HG02884 (cell line): ENCODE data around the gene UNC13A.
"Not testable (repeated sequence)": the region's sequence is repeated elsewhere in the genome, so short reads cannot be mapped to it uniquely, and the experiment has no call there.

Source experiments
- ATAC-seq: cut with Tn5 transposase; IDR thresholded peaks from one replicate; pipeline ENCODE4 v1.9.1; 2021; ENCODE audit warnings: mild to moderate bottlenecking, moderate library complexity; ENCODE audit not compliant: unreplicated experiment

The UNC13A gene

GRCh38 chr19:17576758-17577456, 111.2 kb downstream of the UNC13A start:
- no peak for ATAC-seq

DNA sequence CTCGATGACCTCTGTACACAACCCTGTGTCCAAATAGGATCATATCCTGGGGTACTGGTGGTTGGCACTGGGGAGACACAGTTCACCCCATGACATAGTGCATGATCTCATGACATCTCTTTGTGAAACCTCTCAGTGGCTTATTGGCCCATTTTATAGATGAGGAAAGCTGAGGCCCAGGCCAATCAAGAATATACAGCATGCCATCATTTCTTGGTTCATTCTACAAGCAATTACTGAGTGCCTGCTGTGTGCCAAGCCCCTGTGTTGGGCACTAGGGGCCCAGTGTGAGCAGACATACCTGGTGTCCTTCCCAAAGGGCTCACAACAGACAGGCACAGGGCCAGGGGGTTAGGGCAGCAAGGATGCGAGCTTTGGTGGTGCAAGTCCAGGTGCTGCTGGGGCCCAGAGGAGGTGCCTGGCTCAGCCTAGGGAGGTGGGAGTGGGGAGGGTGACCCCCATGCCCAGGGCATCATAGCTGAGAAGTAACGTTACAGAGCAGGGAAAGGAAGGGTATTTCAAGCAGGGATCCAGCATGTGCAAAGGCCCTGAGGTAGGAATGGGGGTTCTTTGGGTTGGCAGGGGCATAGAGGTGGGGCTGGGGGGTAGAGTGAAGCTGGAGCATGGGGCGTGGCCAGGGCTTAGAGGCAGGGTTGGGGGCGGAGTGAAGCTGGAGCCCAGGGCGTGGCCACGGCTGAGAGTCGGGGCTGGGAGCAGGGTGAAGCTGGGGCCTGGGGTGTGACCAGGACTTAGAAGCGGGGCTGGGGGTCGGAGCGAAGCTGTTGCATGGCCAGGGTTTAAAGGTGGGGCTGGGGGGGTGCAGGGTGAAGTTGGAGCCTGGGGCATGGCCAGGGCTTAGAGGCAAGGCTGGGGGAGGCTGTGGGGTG, 112.0 kb downstream of the UNC13A start:
- ATAC-seq: no peak

DNA sequence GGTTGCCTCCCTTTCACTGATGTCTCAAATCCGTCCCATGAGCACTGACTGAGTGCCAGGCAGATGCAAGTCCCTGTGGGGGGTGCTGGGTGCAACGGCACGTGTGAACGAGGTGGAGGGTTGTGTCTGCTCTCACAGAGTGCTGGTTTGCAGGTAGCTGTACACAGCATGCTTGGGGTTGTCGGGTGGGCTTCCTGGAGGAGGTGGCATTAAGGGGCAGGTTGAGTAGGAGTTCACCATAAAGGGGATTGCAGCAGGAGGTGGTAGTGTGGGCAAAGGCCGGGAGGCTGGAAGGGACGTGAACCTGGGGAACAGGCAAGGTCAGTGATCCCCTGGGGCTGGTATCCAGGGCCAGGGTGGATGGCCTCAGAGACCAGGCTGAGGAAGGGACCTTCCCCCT, 115.5 kb downstream of the UNC13A start:
- no peak for ATAC-seq

GRCh38 chr19:17570791-17571190, 117.4 kb downstream of the UNC13A start:
- no peak for ATAC-seq

DNA sequence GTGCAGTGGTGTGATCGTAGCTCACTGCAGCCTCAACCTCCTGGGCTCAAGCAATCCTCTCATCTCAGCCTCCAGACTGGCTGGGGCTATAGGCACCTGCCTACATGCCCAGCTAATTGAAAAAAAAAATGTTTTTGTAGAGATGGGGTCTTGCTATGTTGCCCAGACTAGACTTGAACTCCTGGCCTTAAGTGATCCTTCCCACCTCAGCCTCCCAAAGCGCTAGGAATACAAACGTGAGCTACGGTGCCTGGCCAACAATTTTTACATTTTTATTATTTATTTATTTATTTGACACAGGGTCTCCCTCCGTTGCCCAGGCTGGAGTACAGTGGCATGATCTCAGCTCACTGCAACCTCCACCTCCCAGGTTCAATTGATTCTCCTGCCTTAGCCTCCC, 117.9 kb downstream of the UNC13A start:
- ATAC-seq: not testable (repeated sequence)

DNA sequence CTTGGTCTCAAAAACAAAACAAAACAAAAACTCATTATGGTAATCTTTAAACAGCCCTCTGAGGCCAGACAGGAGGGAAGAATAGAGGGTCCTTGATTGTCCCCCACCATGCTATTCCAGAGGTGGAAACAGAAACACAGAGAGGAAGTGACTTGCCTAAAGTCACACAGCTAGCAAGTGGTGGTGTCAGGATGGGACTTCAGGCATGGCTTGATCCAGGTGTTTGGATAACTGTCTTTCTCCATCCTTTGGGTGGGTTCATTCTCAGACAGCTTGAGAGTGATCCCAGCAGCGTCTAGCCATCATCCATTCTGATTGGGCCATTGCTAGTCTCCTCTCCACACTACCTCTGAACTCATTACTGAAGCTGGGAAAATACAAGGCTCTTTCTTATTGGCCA, 120.2 kb downstream of the UNC13A start:
- no peak for ATAC-seq

DNA sequence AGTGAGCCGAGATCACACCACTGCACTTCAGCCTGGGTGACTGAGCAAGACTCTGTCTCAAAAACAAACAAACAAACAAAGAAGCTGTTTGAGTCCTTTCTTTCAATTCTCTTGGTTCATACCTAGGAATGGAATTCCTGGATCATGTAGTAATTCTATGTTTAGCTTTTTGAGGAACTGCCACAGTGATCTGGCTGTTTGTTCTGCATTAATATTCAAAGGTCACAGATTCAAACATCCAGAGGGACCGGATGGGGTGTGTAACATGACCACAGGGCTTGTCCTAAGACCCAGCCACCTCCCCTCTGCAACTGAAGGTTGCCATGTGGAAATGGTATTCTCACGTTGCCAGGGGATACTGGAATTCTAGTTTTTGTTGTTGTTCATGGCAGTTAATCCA, 122.5 kb downstream of the UNC13A start:
- ATAC-seq: no peak

GRCh38 chr19:17564781-17565180, 123.4 kb downstream of the UNC13A start:
- no peak for ATAC-seq

DNA sequence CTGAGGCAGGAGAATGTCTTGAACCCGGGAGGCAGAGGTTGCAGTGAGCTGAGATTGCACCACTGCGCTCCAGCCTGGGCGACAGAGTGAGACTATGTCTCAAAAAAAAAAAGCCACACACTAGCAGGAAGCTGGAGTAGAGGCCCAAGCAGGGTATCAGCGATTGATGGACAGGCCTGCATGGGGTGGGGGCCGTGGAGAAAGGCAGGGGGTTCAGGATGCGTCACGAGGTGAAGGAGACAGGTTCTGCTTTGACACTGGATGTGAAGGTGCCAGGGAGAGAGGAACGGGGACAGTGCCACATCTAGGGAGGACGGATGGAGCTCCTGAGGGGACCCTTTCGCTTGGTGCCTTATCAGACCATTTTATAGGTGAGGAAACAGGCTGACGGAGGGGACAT, 125.6 kb downstream of the UNC13A start:
- no peak for ATAC-seq

GRCh38 chr19:17562097-17562496, 126.1 kb downstream of the UNC13A start:
- ATAC-seq: no peak

- ATAC-seq: no peak
Observed at GRCh38 chr19:17560205-17560595, 128.0 kb downstream of the UNC13A start.

DNA sequence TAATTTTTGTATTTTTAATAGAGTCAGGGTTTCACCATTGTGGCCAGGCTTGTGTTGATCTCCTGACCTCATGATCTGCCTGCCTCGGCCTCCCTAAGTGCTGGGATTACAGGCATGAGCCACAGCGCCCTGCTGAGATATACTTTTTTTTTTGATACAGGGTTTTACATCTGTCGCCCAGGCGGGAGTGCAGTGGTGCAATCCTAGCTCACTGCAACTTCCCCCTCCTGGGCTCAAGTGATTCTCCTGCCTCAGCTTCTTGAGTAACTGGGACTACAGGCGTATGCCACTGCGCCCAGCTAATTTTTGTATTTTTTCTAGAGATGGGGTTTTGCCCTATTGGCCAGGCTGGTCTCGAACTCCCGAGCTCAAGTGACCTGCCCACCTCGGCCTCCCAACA, 130.7 kb downstream of the UNC13A start:
- no peak for ATAC-seq

- ATAC-seq: no peak
Observed at GRCh38 chr19:17556995-17557394, 131.2 kb downstream of the UNC13A start.

GRCh38 chr19:17555929-17556813, 132.0 kb downstream of the UNC13A start:
- ATAC-seq: peak; percentile 29

GRCh38 chr19:17555480-17555928, 132.7 kb downstream of the UNC13A start, which contains the start of gene COLGALT1:
COLGALT1 (plus strand) TSS chr19:17555649; CDS start chr19:17555714, 65 bp downstream.
- peak; percentile 76 for ATAC-seq

DNA sequence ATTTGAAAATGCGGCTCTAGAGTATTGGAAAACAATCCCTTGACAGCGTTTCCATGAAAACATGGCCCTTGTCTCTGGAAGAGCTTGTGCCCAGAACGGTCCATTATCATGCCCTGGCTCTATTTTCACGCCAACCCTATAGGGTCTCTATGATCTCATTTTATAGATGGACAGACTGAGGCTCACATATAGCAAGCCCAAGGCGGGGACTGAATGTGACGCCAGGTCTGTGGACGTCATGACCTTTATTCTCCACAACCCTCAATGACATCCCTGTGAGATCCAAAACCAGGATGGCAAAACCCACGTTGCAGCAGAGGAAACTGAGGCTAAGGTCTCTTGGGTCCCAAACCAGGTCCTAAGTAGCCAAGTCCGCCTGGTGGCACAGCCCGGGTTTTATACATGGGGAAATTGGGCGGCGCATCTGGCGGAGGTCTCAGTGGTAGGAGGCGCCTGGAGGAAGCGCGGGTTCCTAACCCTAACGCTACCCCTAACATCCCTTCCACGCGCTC, 133.1 kb downstream of the UNC13A start:
- no peak for ATAC-seq

- no peak for ATAC-seq
Observed at GRCh38 chr19:17553256-17553655, 134.9 kb downstream of the UNC13A start.

GRCh38 chr19:17552735-17553134, 135.4 kb downstream of the UNC13A start:
- not testable (repeated sequence) for ATAC-seq
